GM12891 (cell line): ENCODE measurements around the gene CDH4.

Source experiments
- POLR2A ChIP-seq: IDR thresholded peaks from 2 replicates; pipeline ENCODE4 v1.6.1; 2011; ENCODE audit warnings: low read depth, low read length, control low read depth
- POLR2AphosphoS5 ChIP-seq: IDR thresholded peaks from 2 replicates; pipeline ENCODE4 v1.6.1; 2011; ENCODE audit warnings: low read depth, low read length, control low read depth

DNA sequence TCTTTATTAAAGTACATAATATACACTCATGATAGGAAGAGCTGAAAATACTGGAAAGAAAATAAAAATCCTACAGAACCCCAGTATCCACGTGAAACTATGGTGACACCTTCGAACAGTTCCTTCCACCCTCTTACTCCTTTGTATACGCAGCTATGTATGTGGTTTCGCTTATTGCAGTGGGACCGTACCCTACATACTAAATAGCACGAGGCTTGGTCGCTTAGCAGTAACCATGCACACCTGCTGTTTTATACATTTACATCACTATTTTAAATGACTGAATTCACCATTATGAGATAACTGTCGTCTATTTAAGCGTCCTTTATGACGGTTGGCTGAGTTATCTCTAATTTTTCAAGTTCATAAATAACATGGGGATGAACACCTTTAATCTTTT, 400.1 kb downstream of the CDH4 start:
- TF ChIP-seq POLR2AphosphoS5 (no peak), POLR2A (no peak)
